K562 (cell line): ENCODE measurements around the gene LRRC4. TPM values are rescaled to one million over a fixed set of nuclear protein-coding genes. Genes with fewer than 3 reads are reported as not detected.

ENCODE experiments used
- ATF3 ChIP-seq, 2 experiments: fragments of 450-650 bp in 1 of 2; sonication (generic) in 1 of 2; formaldehyde crosslinking in 1 of 2; IDR thresholded peaks in 1 of 2; conservative IDR thresholded peaks in 1 of 2; 2 replicates each; pipeline versions ENCODE4 v1.6.1 to v1.8.1; 2016 to 2023; ENCODE audit warnings: mild to moderate bottlenecking in 2 of 2, moderate library complexity in 2 of 2, inconsistent platforms in 1 of 2, missing genetic modification reagents in 1 of 2
- RNF219 ChIP-seq: fragments of 250-450 bp; sonication (Bioruptor Pico); IDR thresholded peaks from 2 replicates; pipeline ENCODE4 v1.5.0; 2022; ENCODE audit warnings: mild to moderate bottlenecking
- TEAD1 ChIP-seq, 2 experiments: fragments of 450-650 bp in 1 of 2; sonication (generic) in 1 of 2; formaldehyde crosslinking; IDR thresholded peaks; 2 replicates each; pipeline versions ENCODE4 v1.4.0 to v1.8.0; 2020 to 2022; ENCODE audit warnings: mild to moderate bottlenecking in 2 of 2, missing genetic modification reagents in 1 of 2
- TOE1 ChIP-seq, 2 experiments: fragments of 450-650 bp in 1 of 2; sonication (generic) in 1 of 2; formaldehyde crosslinking in 1 of 2; IDR thresholded peaks; 2 replicates each; pipeline versions ENCODE4 v1.7.1 to v1.8.0; 2016 to 2022; ENCODE audit warnings: borderline replicate concordance in 2 of 2, mild to moderate bottlenecking in 2 of 2, antibody characterized with exemption in 1 of 2, inconsistent platforms in 1 of 2, low read depth in 1 of 2, missing genetic modification reagents in 1 of 2, moderate library complexity in 1 of 2
- ZFX ChIP-seq: sonication (generic); formaldehyde crosslinking; IDR thresholded peaks from 2 replicates; pipeline ENCODE4 v1.8.0; 2022; ENCODE audit warnings: mild to moderate bottlenecking, missing genetic modification reagents, moderate library complexity
- ZNF282 ChIP-seq: sonication (generic); formaldehyde crosslinking; IDR thresholded peaks from 2 replicates; pipeline ENCODE4 v1.8.1; 2023; ENCODE audit warnings: missing genetic modification reagents
- ZNF551 ChIP-seq: fragments of 250-450 bp; sonication (Bioruptor Pico); IDR thresholded peaks from 2 replicates; pipeline ENCODE4 v1.5.0; 2021; ENCODE audit warnings: mild to moderate bottlenecking, moderate library complexity
- ZSCAN32 ChIP-seq: fragments of 450-650 bp; formaldehyde crosslinking; IDR thresholded peaks from 2 replicates; pipeline ENCODE4 v1.4.0; 2020; ENCODE audit warnings: mild to moderate bottlenecking, moderate library complexity
- polyA plus RNA-seq, 8 experiments: library from polyadenylated mRNA; depleted of rRNA in 4 of 8; stranded (reverse) in 5 of 8; unstranded in 3 of 8; fragments of >200 nt; fragmentation: Nextera tagmentation in 2 of 8; fragmentation: Illumina TruSeq in 1 of 8; extraction: Ambion mirVana in 2 of 8; extraction: Trizol in 1 of 8; gene quantifications; 2 replicates each; pipeline versions ENCODE4 v1.2.1 to v1.2.3, GENCODE V29; 2011 to 2014; ENCODE audit warnings: inconsistent platforms in 1 of 8, missing spikeins in 1 of 8
- total RNA-seq, 7 experiments: library from RNA; depleted of rRNA in 6 of 7; stranded (reverse); fragments of >200 nt in 6 of 7; fragmentation: Illumina TruSeq in 2 of 7; extraction: Trizol in 2 of 7; gene quantifications; 2 replicates each; pipeline versions ENCODE4 v1.2.1 to v1.2.3, GENCODE V29; 2011 to 2021; ENCODE audit warnings: low replicate concordance in 1 of 7
- TF ChIP-seq, protein P1 (sequence below): fragments of 200-600 bp; sonication (generic); IDR thresholded peaks from one replicate; pipeline ENCODE4 v1.6.1; 2012; ENCODE audit warnings: mild to moderate bottlenecking, low read depth, low read length, inconsistent platforms

Gene LRRC4
- total and polyA plus RNA-seq, 9 of the 15 experiments (the other 6 are each of a cell fraction or from before 2014, with no cell fraction given), result 0.04 to 0.11 TPM; not detected in 7

GRCh38 chr7:127983804-127984332 is 47.4 kb downstream of the LRRC4 start (continued):
- TF ChIP-seq, protein P1, sequence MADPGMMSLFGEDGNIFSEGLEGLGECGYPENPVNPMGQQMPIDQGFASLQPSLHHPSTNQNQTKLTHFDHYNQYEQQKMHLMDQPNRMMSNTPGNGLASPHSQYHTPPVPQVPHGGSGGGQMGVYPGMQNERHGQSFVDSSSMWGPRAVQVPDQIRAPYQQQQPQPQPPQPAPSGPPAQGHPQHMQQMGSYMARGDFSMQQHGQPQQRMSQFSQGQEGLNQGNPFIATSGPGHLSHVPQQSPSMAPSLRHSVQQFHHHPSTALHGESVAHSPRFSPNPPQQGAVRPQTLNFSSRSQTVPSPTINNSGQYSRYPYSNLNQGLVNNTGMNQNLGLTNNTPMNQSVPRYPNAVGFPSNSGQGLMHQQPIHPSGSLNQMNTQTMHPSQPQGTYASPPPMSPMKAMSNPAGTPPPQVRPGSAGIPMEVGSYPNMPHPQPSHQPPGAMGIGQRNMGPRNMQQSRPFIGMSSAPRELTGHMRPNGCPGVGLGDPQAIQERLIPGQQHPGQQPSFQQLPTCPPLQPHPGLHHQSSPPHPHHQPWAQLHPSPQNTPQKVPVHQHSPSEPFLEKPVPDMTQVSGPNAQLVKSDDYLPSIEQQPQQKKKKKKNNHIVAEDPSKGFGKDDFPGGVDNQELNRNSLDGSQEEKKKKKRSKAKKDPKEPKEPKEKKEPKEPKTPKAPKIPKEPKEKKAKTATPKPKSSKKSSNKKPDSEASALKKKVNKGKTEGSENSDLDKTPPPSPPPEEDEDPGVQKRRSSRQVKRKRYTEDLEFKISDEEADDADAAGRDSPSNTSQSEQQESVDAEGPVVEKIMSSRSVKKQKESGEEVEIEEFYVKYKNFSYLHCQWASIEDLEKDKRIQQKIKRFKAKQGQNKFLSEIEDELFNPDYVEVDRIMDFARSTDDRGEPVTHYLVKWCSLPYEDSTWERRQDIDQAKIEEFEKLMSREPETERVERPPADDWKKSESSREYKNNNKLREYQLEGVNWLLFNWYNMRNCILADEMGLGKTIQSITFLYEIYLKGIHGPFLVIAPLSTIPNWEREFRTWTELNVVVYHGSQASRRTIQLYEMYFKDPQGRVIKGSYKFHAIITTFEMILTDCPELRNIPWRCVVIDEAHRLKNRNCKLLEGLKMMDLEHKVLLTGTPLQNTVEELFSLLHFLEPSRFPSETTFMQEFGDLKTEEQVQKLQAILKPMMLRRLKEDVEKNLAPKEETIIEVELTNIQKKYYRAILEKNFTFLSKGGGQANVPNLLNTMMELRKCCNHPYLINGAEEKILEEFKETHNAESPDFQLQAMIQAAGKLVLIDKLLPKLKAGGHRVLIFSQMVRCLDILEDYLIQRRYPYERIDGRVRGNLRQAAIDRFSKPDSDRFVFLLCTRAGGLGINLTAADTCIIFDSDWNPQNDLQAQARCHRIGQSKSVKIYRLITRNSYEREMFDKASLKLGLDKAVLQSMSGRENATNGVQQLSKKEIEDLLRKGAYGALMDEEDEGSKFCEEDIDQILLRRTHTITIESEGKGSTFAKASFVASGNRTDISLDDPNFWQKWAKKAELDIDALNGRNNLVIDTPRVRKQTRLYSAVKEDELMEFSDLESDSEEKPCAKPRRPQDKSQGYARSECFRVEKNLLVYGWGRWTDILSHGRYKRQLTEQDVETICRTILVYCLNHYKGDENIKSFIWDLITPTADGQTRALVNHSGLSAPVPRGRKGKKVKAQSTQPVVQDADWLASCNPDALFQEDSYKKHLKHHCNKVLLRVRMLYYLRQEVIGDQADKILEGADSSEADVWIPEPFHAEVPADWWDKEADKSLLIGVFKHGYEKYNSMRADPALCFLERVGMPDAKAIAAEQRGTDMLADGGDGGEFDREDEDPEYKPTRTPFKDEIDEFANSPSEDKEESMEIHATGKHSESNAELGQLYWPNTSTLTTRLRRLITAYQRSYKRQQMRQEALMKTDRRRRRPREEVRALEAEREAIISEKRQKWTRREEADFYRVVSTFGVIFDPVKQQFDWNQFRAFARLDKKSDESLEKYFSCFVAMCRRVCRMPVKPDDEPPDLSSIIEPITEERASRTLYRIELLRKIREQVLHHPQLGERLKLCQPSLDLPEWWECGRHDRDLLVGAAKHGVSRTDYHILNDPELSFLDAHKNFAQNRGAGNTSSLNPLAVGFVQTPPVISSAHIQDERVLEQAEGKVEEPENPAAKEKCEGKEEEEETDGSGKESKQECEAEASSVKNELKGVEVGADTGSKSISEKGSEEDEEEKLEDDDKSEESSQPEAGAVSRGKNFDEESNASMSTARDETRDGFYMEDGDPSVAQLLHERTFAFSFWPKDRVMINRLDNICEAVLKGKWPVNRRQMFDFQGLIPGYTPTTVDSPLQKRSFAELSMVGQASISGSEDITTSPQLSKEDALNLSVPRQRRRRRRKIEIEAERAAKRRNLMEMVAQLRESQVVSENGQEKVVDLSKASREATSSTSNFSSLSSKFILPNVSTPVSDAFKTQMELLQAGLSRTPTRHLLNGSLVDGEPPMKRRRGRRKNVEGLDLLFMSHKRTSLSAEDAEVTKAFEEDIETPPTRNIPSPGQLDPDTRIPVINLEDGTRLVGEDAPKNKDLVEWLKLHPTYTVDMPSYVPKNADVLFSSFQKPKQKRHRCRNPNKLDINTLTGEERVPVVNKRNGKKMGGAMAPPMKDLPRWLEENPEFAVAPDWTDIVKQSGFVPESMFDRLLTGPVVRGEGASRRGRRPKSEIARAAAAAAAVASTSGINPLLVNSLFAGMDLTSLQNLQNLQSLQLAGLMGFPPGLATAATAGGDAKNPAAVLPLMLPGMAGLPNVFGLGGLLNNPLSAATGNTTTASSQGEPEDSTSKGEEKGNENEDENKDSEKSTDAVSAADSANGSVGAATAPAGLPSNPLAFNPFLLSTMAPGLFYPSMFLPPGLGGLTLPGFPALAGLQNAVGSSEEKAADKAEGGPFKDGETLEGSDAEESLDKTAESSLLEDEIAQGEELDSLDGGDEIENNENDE, result no peak
- no peak for TF ChIP-seq ZNF551 (CRISPR knock-in tag)
- peak; percentile 89 for TF ChIP-seq ATF3 (IDR thresholded peaks at IDR 0.05)
- TF ChIP-seq ATF3 (CRISPR knock-in tag; conservative IDR thresholded peaks at IDR 0.05), result 0 out of 2 replicates have a peak, but pooled peaks have one; percentile 45
- no peak for TF ChIP-seq ZSCAN32 (CRISPR knock-in tag)
- TF ChIP-seq ZFX (CRISPR knock-in tag), result no peak
- no peak for TF ChIP-seq TOE1 (IDR thresholded peaks at IDR 0.05; ENCODE audit: borderline replicate concordance)
- TF ChIP-seq TOE1 (CRISPR knock-in tag; IDR thresholded peaks at IDR 0.05; ENCODE audit: borderline replicate concordance, low read depth), result no peak
- no peak for TF ChIP-seq ZNF282 (CRISPR knock-in tag)
- no peak for TF ChIP-seq RNF219 (CRISPR knock-in tag)
- no peak for TF ChIP-seq TEAD1 (CRISPR knock-in tag; IDR thresholded peaks at IDR 0.05)
